ENCODE data around the gene GOLGA5. TPM values are rescaled to one million over a fixed set of nuclear protein-coding genes. Genes with fewer than 3 reads are reported as not detected.
"Not testable (repeated sequence)": the region's sequence is repeated elsewhere in the genome, so short reads cannot be mapped to it uniquely, and the experiment has no call there.

GOLGA5 gene
- total and polyA plus RNA-seq, 2 experiments from 2014 or later = 56.4 to 70.6 TPM

DNA sequence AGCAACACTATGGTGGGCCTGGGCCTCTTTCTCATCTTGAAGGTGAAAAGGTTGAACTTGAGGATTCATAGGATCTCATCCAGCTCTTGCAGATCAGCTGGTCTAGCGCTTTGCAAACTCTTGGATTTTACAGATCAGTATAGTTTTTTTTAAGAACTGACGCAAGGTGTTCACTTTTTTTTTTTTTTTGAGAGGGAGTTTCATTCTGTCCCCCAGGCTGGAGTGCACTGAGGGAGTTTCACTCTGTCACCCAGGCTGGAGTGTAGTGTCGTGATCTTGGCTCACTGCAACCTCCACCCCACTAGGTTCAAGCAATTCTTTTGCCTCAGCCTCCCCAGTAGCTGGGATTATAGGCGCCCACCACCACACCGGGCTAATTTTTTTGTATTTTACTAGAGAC is 25.3 kb upstream of the GOLGA5 start:
- no peaks in the 10 kb centered on the region for H3K36me3 ChIP-seq (ENCODE audit: low read depth)
- no peaks in the 10 kb centered on the region for H3F3A ChIP-seq (ENCODE audit: insufficient read depth)
- H3K4me1 ChIP-seq (ENCODE audit: insufficient read depth) = no peaks in the 10 kb centered on the region
- H2AFZ ChIP-seq = no peak overlapping the region
- WGBS, 2 experiments (ENCODE audit: low coverage in 1 of 2, low lambda C conversion rate in 2 of 2, missing lambda C conversion rate in 2 of 2) = 78 to 86% methylated on average over 5 of the region's 5 CpGs
- no peak overlapping the region for H3K27ac ChIP-seq
- H3K79me2 ChIP-seq (ENCODE audit: insufficient read depth) = no peaks in the 10 kb centered on the region
- no peak overlapping the region for H3K4me2 ChIP-seq (ENCODE audit: unreplicated experiment)
- no peaks in the 10 kb centered on the region for H4K20me1 ChIP-seq (ENCODE audit: insufficient read depth)
- H3K27me3 ChIP-seq (replicated peaks; ENCODE audit: insufficient read depth) = no peaks in the 10 kb centered on the region
- TF ChIP-seq EZH2 (IDR thresholded peaks at IDR 0.05; ENCODE audit: insufficient read depth, poor library complexity, severe bottlenecking) (no peak), EZH2phosphoT487 (IDR thresholded peaks at IDR 0.05; ENCODE audit: insufficient read depth, low read depth) (no peak)
- no peak overlapping the region for H3K9ac ChIP-seq
- no peaks in the 10 kb centered on the region for H3K9me3 ChIP-seq (ENCODE audit: low read depth)
- in situ Hi-C loops (cut with MboI) = no loop called here
- DNase-seq = no peak
- H3K4me3 ChIP-seq = no peak overlapping the region
- H3K9me2 ChIP-seq (ENCODE audit: insufficient read depth) = no peaks in the 10 kb centered on the region

DNA sequence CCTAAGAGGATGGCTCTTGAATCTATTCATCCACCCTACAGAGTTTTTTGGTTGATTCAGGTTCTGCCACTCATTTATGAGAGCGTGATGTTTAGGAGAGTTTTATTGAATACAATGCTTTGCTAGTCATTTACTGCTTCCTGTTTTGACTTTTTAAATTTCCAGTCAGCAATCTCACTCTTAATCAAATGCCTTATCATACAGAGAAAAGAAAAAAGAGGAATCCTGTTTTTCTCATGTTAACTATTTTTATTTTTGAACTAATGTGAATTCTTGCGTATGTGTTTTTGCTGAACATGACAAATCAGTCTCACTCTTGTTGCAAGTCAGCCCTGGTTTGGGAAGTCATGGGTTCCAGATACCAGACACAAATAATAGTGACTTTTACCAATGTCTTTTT is 23.6 kb upstream of the GOLGA5 start:
- Histone ChIP-seq H3K27ac (no peak overlapping the region), H3K9ac (no peak overlapping the region), H3K4me1 (ENCODE audit: insufficient read depth) (no peaks in the 10 kb centered on the region), H3K27me3 (replicated peaks; ENCODE audit: insufficient read depth) (no peaks in the 10 kb centered on the region), H3K36me3 (ENCODE audit: low read depth) (no peaks in the 10 kb centered on the region), H4K20me1 (ENCODE audit: insufficient read depth) (no peaks in the 10 kb centered on the region), H3K79me2 (ENCODE audit: insufficient read depth) (no peaks in the 10 kb centered on the region), H3K4me3 (no peak overlapping the region), H3F3A (ENCODE audit: insufficient read depth) (no peaks in the 10 kb centered on the region), H3K9me2 (ENCODE audit: insufficient read depth) (no peaks in the 10 kb centered on the region), H3K4me2 (ENCODE audit: unreplicated experiment) (no peak overlapping the region), H2AFZ (no peak overlapping the region), H3K9me3 (ENCODE audit: low read depth) (no peaks in the 10 kb centered on the region)
- 75 to 76% methylated on average over 2 of the region's 2 CpGs for WGBS, 2 experiments (ENCODE audit: low coverage in 1 of 2, low lambda C conversion rate in 2 of 2, missing lambda C conversion rate in 2 of 2)
- no peak for DNase-seq
- TF ChIP-seq EZH2phosphoT487 (IDR thresholded peaks at IDR 0.05; ENCODE audit: insufficient read depth, low read depth) (no peak), EZH2 (IDR thresholded peaks at IDR 0.05; ENCODE audit: insufficient read depth, poor library complexity, severe bottlenecking) (no peak)
- in situ Hi-C loops (cut with MboI) = no loop called here

DNA sequence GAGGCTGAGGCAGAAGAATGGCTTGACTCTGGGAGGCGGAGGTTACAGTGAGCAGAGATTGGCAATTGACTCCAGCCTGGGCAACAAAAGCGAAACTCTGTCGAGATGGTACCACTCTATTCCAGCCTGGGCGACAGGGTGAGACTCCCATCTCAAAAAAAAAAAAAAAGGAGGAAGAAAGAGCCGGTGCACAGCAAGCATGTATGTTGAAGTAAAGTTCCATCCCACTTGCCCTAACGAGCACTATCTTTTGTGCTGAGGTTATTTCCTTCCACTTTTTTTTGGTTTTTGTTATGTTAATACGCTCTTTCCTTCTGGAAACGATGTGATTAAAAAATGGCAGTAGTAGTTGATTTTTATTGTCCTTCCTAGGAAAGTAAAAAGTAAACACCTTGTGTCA is 19.5 kb upstream of the GOLGA5 start:
- no peaks in the 10 kb centered on the region for H3K9me2 ChIP-seq (ENCODE audit: insufficient read depth)
- DNase-seq = no peak
- H3K79me2 ChIP-seq (ENCODE audit: insufficient read depth) = no peaks in the 10 kb centered on the region
- no peaks in the 10 kb centered on the region for H4K20me1 ChIP-seq (ENCODE audit: insufficient read depth)
- H3K27ac ChIP-seq = no peak overlapping the region
- no peak for TF ChIP-seq EZH2phosphoT487 (IDR thresholded peaks at IDR 0.05; ENCODE audit: insufficient read depth, low read depth)
- TF ChIP-seq EZH2 (IDR thresholded peaks at IDR 0.05; ENCODE audit: insufficient read depth, poor library complexity, severe bottlenecking) = no peak
- WGBS, 2 experiments (ENCODE audit: low coverage in 1 of 2, low lambda C conversion rate in 2 of 2, missing lambda C conversion rate in 2 of 2) = 78% methylated on average over 8 of the region's 8 CpGs
- H3K4me1 ChIP-seq (ENCODE audit: insufficient read depth) = no peaks in the 10 kb centered on the region
- no peak overlapping the region for H3K9ac ChIP-seq
- no peak overlapping the region for H3K4me3 ChIP-seq
- H3F3A ChIP-seq (ENCODE audit: insufficient read depth) = no peaks in the 10 kb centered on the region
- H3K9me3 ChIP-seq (ENCODE audit: low read depth) = no peaks in the 10 kb centered on the region
- no peak overlapping the region for H2AFZ ChIP-seq
- no peaks in the 10 kb centered on the region for H3K36me3 ChIP-seq (ENCODE audit: low read depth)
- H3K4me2 ChIP-seq (ENCODE audit: unreplicated experiment) = no peak overlapping the region
- in situ Hi-C loops (cut with MboI) = no loop called here
- no peaks in the 10 kb centered on the region for H3K27me3 ChIP-seq (replicated peaks; ENCODE audit: insufficient read depth)

DNA sequence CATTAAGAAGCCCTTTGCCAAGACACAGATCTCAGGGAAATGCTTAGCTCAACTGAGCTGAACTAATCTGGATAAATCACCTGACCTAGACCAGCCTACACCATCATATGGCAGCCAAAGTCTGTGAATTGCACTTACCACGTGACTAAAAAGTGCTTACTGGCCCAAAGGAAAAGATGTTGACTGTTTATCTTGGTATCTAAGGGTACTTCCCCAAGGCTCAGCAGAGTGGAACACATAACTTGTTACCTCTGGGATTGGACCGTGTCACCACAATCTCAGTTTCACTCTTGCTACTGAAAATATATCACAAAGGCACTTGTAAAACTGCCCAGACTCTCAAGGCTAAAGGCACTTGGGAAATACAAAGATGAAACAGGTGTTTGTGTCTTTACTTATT is 18.8 kb upstream of the GOLGA5 start:
- DNase-seq = not testable (repeated sequence)
- in situ Hi-C loops (cut with MboI) = loop anchor here (25.0 kb wide), 1 partner anchor 638 kb away; no protein-coding TSS in a partner anchor
- 34 to 44% methylated on average over 2 of the region's 2 CpGs for WGBS, 2 experiments (ENCODE audit: low coverage in 1 of 2, low lambda C conversion rate in 2 of 2, missing lambda C conversion rate in 2 of 2)

DNA sequence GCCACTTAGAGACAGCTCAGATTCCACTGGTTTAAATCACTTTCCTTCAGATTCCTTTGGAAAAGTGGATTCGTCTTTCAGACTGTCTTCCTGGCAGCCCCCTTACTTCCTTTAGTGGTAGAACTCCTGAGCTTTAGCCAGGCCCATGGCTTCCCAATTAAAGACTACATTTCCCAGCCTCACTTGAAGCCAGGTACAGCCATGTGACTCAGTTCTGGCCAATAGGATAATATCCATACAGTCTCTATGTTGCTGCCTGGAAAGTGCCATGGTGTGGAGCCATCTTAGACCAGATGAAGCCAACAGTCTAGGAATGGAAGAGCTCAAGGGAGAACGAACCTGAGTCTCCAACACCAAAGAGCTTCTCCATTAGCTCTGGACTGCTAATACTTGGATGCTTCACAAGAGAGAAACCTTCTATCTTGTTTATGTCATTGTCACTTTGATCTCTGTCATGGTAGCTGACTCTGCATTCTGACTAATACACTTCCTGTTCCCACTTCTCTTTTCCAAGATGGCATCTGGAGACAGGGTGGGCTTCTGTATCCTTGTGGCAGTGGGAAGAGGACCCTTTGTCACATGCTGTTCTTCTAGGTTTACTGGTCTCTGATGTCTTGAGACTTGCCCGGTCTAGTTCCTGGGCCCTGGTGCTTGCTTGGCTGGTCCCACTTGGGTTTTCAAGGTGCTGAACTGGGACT is 15.1 kb upstream of the GOLGA5 start:
- H3K27ac ChIP-seq; H3K4me3 ChIP-seq; H3K4me2 ChIP-seq (ENCODE audit: unreplicated experiment); H3K79me2 ChIP-seq (ENCODE audit: insufficient read depth); H3K9me2 ChIP-seq (ENCODE audit: insufficient read depth); H3K9me3 ChIP-seq (ENCODE audit: low read depth); H3K4me1 ChIP-seq (ENCODE audit: insufficient read depth); H3K9ac ChIP-seq; H2AFZ ChIP-seq; DNase-seq; H3K27me3 ChIP-seq (replicated peaks; ENCODE audit: insufficient read depth); H3K36me3 ChIP-seq (ENCODE audit: low read depth); H3F3A ChIP-seq (ENCODE audit: insufficient read depth); H4K20me1 ChIP-seq (ENCODE audit: insufficient read depth): not testable (repeated sequence)
- in situ Hi-C loops (cut with MboI) = loop anchor here (25.0 kb wide), 1 partner anchor 642 kb away; no protein-coding TSS in a partner anchor
- WGBS, 2 experiments (ENCODE audit: low coverage in 1 of 2, low lambda C conversion rate in 2 of 2, missing lambda C conversion rate in 2 of 2) = 75 to 86% methylated on average over 2 to 3 of the region's 3 CpGs

More for the DNA sequence above, 18.8 kb upstream of the GOLGA5 start:
- H2AFZ ChIP-seq; H3K4me3 ChIP-seq; H3K27me3 ChIP-seq (replicated peaks; ENCODE audit: insufficient read depth); H3K9me2 ChIP-seq (ENCODE audit: insufficient read depth); H3K27ac ChIP-seq; H3K4me2 ChIP-seq (ENCODE audit: unreplicated experiment); H3K4me1 ChIP-seq (ENCODE audit: insufficient read depth); H4K20me1 ChIP-seq (ENCODE audit: insufficient read depth); H3K9ac ChIP-seq; H3K36me3 ChIP-seq (ENCODE audit: low read depth); H3F3A ChIP-seq (ENCODE audit: insufficient read depth); H3K79me2 ChIP-seq (ENCODE audit: insufficient read depth); H3K9me3 ChIP-seq (ENCODE audit: low read depth): not testable (repeated sequence)

All from GM23248 (cell line).